ENCODE data around the gene TMEM243. TPM values are rescaled to one million over a fixed set of nuclear protein-coding genes. Genes with fewer than 3 reads are reported as not detected.

Gene TMEM243
- total RNA-seq, 1 experiment from 2014 or later, result 15.4 TPM

GRCh38 chr7:87202705-87203104 lies 16.8 kb downstream of the TMEM243 start:
- ChIA-PET CTCF (no interaction called here), POLR2A (no interaction called here)
- Histone ChIP-seq H3K4me1 (ENCODE audit: control insufficient read depth, insufficient read depth, low read length) (no peaks in the 10 kb centered on the region), H3K36me3 (ENCODE audit: control insufficient read depth, insufficient read depth, low read length) (peaks cover 7% of the 10 kb centered on the region; the same call in 1 of the 2 replicates), H3K4me3 (ENCODE audit: low read depth in 2 of 2, low read length in 2 of 2) (no peak overlapping the region), H3K27me3 (ENCODE audit: control insufficient read depth, insufficient read depth, low read length) (no peaks in the 10 kb centered on the region), H3K27ac (ENCODE audit: low read length) (no peak overlapping the region), H3K9me3 (ENCODE audit: control insufficient read depth, insufficient read depth, low read depth, low read length) (peaks cover 10% of the 10 kb centered on the region; the same call in 1 of the 2 replicates)
- intact Hi-C loops (cut with micrococcal nuclease; ENCODE audit: unreplicated experiment), result no loop called here
- TF ChIP-seq TCF7L2 (IDR thresholded peaks at IDR 0.05; ENCODE audit: low read depth, low read length), result no peak
- TF ChIP-seq POLR2AphosphoS5 (IDR thresholded peaks at IDR 0.05; ENCODE audit: low read depth, low read length), result no peak
- TF ChIP-seq REST (IDR thresholded peaks at IDR 0.05; ENCODE audit: insufficient read depth in 1 of 2, low read depth in 2 of 2, low read length in 1 of 2), result no peak
- TF ChIP-seq SIN3A (IDR thresholded peaks at IDR 0.05; ENCODE audit: borderline replicate concordance, insufficient read depth, low read depth, low read length), result no peak
- no peak for TF ChIP-seq CTCF (IDR thresholded peaks at IDR 0.05)
- in situ Hi-C loops (cut with HindIII; ENCODE audit: low pct_unique_long_range_greater_than_20kb, low sequenced_read_pairs), result no loop called here
- no TSS peak for BruUV-seq (replicated peaks)
- ATAC-seq (no peak), DNase-seq (ENCODE audit: low read depth, low spot score) (no peak)

- Histone ChIP-seq H3K4me1 (ENCODE audit: control insufficient read depth, insufficient read depth, low read length) (no peaks in the 10 kb centered on the region), H3K36me3 (ENCODE audit: control insufficient read depth, insufficient read depth, low read length) (peaks cover 12% of the 10 kb centered on the region; the same call in 1 of the 2 replicates), H3K9me3 (ENCODE audit: control insufficient read depth, insufficient read depth, low read depth, low read length) (peaks cover 10% of the 10 kb centered on the region; the same call in 1 of the 2 replicates), H3K27ac (ENCODE audit: low read length) (no peak overlapping the region), H3K27me3 (ENCODE audit: control insufficient read depth, insufficient read depth, low read length) (no peaks in the 10 kb centered on the region), H3K4me3 (ENCODE audit: low read depth in 2 of 2, low read length in 2 of 2) (no peak overlapping the region)
- CTCF ChIA-PET, result no interaction called here
- POLR2A ChIA-PET, result no interaction called here
- TF ChIP-seq REST (IDR thresholded peaks at IDR 0.05; ENCODE audit: insufficient read depth in 1 of 2, low read depth in 2 of 2, low read length in 1 of 2) (no peak), POLR2AphosphoS5 (IDR thresholded peaks at IDR 0.05; ENCODE audit: low read depth, low read length) (no peak), CTCF (IDR thresholded peaks at IDR 0.05) (no peak), SIN3A (IDR thresholded peaks at IDR 0.05; ENCODE audit: borderline replicate concordance, insufficient read depth, low read depth, low read length) (no peak), TCF7L2 (IDR thresholded peaks at IDR 0.05; ENCODE audit: low read depth, low read length) (no peak)
- DNase-seq (ENCODE audit: low read depth, low spot score), result no peak
- intact Hi-C loops (cut with micrococcal nuclease; ENCODE audit: unreplicated experiment), result no loop called here
- BruUV-seq (replicated peaks), result no TSS peak
- in situ Hi-C loops (cut with HindIII; ENCODE audit: low pct_unique_long_range_greater_than_20kb, low sequenced_read_pairs), result no loop called here
- no peak for ATAC-seq
These were observed 17.3 kb downstream of the TMEM243 start for GRCh38 chr7:87202208-87202607.
